Erythroblast (primary cell): ENCODE measurements around the gene TCERG1L.

ENCODE experiments used
- GATA1 ChIP-seq: IDR thresholded peaks from 2 replicates; pipeline ENCODE4 v1.6.1; 2011; ENCODE audit warnings: low read depth, mild to moderate bottlenecking, control low read depth, low read length, moderate library complexity
- POLR2A ChIP-seq: IDR thresholded peaks from 2 replicates; pipeline ENCODE4 v1.6.1; 2011; ENCODE audit warnings: mild to moderate bottlenecking, low read length

DNA sequence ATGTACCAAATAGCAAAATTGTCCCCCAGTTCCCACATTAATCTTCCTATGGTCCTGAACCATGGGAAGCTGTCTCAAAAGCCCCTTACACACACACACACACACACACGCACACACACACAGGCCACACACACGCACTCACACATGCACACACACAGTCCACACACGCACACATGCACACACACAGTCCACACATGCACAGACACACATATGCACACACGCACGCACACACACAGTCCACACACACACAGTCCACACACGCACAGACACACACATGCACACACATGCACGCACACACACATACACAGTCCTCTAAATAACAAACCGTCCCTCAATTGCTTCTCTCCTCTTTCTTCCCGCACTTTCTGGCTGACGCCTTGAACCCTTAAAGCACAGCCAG lies 265.3 kb downstream of the TCERG1L start:
- TF ChIP-seq POLR2A (no peak), GATA1 (no peak)
